Activated CD4-positive, alpha-beta T cell treated with anti-CD3 and anti-CD28 coated beads, Interleukin-2, amount 50 U/mL, for 24 hours (primary cell): ENCODE measurements around the gene ZMYM2.

Experiments used
- DNase-seq, 2 donors: peaks; one replicate each; pipeline ENCODE4 v3.0.0-alpha.2; 2020; ENCODE audit warnings: low read depth in 1 of 2, low spot score in 1 of 2

The ZMYM2 gene

DNA sequence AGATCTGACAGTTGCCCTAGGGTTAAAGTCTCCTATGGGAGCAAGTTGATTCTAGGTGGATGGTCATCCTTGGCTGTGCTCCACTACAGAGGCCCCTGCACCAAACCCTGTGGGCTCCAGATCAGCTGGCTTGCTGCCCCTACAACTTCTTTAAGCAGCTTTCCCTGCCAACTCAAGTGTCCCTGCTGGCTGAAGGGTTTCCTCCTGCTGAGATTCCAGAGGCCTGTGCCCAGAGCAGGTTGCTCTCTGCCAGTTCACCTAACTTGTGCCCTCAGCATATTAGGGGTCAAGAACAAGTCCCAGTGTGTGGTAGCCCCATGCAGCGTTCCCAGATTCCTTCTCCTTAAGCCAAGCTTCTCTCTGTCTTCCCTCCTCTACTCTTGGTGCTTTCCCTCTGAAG, 85.6 kb downstream of the ZMYM2 start:
- no peak for DNase-seq

DNA sequence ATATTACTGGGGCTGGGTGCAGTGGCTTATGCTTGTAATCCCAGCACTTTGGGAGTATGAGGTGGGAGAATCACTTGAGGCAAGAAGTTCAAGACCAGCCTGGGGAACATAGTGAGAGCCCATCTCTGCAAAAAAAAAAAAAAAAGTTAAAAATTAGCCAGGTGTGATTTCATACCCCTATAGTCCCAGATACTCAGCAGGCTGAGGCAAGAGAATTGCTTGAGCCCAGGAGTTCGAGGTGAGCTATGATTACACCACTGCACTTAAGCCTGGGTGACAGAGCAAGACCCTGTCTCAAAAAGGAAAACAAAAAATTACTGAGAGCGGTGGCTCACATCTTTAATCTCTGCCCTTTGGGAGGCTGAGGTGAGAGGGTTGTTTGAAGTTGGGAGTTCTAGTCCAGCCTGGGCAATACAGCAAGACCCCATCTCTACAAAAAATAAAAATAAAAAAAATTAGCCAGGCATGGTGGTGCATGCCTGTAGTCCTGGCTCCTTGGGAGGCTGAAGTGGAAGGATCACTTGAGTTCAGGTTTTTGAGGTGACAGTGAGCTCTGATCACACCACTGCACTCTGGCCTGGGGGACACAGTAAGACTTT, 87.5 kb downstream of the ZMYM2 start:
- DNase-seq, result no peak

DNA sequence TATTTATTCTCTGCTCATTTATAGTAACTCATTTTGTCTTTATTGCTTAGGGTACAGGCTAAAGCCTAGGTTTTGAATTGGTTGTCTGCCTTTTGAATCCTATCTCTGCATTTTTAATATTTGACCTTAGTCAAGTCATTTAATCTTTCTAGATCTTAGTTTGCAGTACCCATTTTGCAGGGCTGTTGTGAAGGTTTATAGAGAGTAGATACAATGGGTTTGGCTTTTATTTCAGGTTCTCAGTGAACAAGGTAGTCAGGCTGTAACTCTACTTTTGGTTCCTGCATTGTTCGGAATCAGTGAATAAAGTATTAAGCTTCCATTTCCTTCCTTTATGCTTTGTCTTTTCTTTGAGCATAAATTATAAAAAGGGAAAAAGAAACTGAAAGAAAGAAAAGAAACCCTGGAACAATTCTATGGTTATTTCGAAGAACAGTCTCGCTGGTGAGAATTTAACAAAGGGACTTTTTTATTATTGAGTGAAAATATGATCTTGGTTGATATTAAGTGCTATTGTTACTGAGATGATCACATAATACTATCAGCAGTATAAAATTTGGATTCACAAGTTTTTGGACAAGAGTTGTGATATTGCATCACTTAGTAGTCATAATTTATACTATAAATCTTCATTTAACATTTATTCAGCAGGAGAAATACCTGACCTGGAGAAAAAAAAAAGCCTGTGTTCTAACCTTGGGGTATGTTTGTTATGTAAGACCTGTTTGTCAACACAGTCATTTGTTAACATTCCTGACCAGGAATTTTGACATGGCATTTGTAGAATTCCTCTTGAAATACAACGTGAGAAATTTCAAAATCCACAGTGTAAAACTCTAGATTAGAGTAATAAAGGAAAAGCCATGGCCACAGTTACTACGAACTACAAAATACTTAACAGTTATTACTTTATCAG, 91.3 kb downstream of the ZMYM2 start:
- peak in 1 of 2 donors; percentile 1 for DNase-seq

- no peak for DNase-seq
Observed at GRCh38 chr13:20051366-20051765, 92.8 kb downstream of the ZMYM2 start.

- no peak for DNase-seq
Observed at GRCh38 chr13:20053016-20053415, 94.5 kb downstream of the ZMYM2 start.

DNA sequence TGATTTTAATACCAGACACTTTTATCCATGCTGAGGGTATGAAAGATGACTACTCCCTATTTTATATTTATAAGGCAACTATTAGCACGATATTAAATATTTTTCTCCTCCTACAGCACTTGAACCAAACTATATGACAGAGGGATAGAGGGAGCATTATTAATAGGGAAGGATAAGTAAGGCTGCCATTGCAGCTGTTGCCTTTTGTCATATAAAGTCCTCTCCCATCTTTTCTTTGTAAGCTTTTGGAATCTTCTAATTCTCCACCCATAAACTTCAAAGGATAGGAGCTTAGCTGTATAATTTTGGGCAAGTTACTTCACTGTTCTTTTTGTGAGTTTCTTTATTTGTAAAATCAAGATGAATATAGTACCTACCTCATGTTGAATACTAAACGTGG, 95.4 kb downstream of the ZMYM2 start:
- no peak for DNase-seq

DNA sequence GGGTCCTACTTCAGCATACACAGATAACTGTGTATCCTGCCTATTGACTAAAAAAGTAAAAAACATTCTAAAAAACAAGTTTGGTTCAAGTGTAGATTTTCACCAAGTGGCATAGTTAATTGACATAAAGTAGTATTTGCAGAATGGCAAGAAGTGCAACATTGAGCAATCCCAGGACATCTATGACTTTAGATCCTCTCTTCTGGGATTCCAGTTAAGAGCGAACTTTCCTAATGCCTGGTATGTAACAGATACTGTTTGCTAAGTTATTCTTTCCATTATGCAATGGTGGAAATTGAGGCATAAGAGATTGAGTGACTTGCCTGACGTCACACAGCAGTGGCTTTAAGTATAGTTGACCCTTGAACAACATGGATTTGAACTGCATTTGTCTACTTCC, 96.1 kb downstream of the ZMYM2 start:
- no peak for DNase-seq

DNA sequence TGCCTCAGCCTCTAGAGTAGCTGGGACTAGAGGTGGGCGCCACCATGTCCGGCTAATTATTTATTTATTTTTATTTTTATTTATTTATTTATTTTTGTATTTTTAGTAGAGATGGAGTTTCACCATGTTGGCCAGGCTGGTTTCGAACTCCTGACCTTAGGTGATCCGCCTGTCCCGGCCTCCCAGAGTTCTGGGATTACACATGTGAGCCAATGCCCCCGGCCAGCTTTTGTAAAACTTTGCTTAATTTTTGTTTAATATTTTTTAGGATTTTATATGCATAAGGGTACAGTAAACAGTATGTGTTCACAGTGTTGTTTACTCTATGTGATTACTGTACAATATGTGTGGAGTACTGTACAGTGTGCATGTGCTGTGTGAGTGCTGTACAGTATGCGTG, 98.7 kb downstream of the ZMYM2 start:
- DNase-seq, result no peak

- no peak for DNase-seq
Observed at GRCh38 chr13:20057963-20058362, 99.4 kb downstream of the ZMYM2 start.

GRCh38 chr13:20058476-20058875, 99.9 kb downstream of the ZMYM2 start:
- DNase-seq, result no peak

GRCh38 chr13:20064128-20064527, 105.6 kb downstream of the ZMYM2 start:
- DNase-seq, result no peak

DNA sequence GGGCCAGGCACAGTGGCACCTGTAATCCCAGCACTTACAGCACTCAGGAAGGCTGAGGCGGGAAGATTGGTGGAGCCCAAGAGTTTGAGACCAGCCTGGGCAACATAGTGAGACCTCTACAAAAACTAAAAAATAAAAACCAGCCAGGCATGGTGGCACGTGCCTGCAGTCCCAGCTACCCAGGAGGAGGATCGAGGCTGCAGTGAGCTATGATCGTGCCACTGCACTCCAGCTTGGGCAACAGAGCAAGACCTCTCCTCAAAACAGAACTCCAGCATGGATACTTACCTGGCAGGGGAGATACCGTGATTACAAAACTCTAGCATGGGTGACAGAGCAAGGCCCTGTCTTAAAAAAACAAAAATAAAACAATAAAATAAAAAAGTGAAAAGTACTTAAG, 107.0 kb downstream of the ZMYM2 start:
- no peak for DNase-seq

DNA sequence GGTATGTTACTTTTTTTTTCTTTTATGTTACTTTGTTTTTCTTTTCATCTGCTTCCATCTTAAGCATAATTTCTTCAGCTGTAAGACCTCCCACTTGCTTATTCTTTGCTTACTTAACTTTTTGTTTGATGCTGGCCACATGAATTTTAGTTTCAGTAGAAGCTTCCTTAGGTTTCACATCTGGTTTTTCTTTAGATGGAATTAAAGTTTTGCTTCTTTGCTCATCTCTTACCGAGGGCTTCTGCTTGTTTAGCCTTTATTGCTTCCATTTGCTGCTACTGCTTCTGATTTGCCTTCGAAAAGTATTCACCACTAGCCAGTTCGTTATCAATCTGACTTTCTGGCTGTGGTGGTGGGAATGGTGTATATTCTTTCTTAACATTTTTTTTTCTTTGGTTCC, 111.4 kb downstream of the ZMYM2 start:
- DNase-seq, result no peak

DNA sequence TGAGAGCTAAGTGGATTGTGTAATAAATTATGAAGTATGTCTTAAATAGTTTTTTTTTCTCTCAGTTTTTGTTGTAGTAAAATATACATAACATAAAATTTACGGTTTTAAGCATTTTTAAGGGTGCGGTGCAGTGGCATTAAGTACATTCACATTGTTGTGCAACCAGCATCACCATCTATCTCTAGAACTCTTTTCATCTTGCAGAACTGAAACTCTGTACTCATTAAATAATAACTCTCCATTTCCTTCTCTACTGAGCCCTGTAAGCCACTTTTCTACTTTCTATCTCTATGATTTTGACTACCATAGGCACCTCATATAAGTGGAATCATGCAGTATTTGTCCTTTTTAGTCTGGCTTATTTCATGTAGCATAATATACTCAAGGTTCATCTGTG, 115.2 kb downstream of the ZMYM2 start:
- no peak for DNase-seq

GRCh38 chr13:20074966-20075365, 116.4 kb downstream of the ZMYM2 start:
- DNase-seq, result no peak

DNA sequence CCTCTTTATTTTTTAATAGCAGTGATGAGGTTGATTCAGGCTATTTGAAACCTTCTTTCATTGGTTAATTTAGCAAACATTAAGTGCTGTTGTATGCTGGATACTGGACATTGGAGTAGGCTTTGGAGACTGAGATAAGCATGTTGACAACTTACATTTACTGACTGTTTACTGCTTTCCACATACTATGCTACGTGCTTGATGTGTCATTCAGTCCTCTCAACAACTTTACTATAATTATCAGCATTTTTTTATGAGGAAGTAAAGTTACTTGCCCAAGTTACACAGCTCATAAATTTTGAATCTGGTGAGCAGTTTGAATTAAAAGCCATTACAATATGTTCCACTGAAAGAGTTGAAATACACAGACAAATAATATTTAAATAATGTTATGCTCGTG, 118.6 kb downstream of the ZMYM2 start:
- DNase-seq, result no peak

- DNase-seq, result no peak
Observed at GRCh38 chr13:20080377-20081164, 122.0 kb downstream of the ZMYM2 start.

- no peak for DNase-seq
Observed at GRCh38 chr13:20090349-20090748, 131.8 kb downstream of the ZMYM2 start.

DNA sequence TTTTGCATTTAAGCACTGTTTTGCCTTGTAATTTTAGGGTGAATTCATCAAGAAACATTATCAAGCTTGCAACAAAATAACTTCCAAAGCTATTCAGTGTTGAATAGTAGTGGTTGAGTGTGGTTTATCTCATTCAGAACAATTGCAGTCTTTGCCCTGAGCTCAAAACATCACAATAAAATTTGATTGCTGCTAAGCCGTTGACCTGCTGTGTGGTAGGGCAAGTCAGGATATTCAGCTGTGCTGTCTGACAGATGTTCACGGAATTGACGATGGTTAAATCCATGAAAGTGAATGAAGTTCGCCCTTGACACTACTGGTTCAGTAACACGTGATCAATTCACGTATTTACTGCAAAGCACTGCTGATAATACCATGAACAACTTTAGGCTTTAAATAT, 135.4 kb downstream of the ZMYM2 start:
- no peak for DNase-seq

- DNase-seq, result no peak
Observed at GRCh38 chr13:20099319-20099718, 140.8 kb downstream of the ZMYM2 start.

DNA sequence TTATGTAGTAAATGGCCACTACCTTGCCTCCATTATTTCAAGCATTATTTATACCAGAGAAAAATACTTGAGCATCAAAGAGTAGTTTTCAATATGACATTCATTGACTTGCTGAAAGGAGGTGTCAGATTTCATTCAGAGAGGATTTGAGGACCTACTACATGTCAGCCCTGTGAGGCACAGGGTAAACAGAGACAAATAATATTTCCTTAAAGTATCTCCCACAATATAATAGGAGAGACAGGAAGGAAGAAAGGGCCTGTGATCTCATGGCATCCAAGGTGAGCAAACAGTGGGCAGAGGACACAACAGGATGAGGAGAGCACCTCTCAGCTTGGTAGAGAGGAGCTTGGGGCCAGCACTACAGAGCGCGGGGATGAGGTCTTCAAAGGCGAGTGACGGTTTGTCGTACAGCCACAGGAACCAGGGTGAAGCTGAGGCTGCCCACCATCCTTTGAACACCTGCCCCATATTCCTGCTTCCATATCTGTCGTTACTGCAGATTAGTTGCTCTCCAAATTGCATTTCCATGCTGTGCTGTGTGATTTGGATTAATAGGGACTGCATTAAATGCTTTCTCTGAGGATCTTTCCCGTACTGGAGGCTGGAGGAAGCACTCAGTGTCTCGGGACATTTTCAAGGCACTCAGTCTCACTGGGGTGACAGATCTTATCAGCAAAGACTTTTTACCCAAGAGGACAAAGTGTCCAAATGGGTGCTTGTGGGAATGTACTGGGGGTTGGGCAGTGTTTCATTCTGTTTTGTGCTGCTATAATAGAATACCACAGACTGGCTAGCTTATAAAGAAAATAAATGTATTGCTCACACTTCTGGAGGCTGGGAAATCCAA, 143.2 kb downstream of the ZMYM2 start:
- DNase-seq, result no peak
